K562 (cell line): ENCODE results near the gene GJE1. TPM values are rescaled to one million over a fixed set of nuclear protein-coding genes. Genes with fewer than 3 reads are reported as not detected.

Experiments
- CC2D1A ChIP-seq: fragments of 450-650 bp; IDR thresholded peaks from 2 replicates; pipeline ENCODE4 v1.6.1; 2017; ENCODE audit warnings: mild to moderate bottlenecking
- FOXP1 ChIP-seq: sonication (generic); formaldehyde crosslinking; IDR thresholded peaks from 2 replicates; pipeline ENCODE4 v1.8.0; 2022; ENCODE audit warnings: mild to moderate bottlenecking, missing genetic modification reagents
- HDAC1 ChIP-seq, 2 experiments: fragments of 450-650 bp; IDR thresholded peaks; 2 replicates each; pipeline ENCODE4 v1.6.1; 2016 to 2017; ENCODE audit warnings: inconsistent platforms in 1 of 2, mild to moderate bottlenecking in 1 of 2, moderate library complexity in 1 of 2
- HDAC6 ChIP-seq: IDR thresholded peaks from 2 replicates; pipeline ENCODE4 v1.6.1; 2012; ENCODE audit warnings: low read depth, mild to moderate bottlenecking, control low read depth, inconsistent platforms, low read length, moderate library complexity
- HSF4 ChIP-seq: fragments of 250-450 bp; sonication (Bioruptor Pico); IDR thresholded peaks from 2 replicates; pipeline ENCODE4 v2.1.2; 2022; ENCODE audit warnings: mild to moderate bottlenecking, moderate library complexity, borderline replicate concordance
- MYC ChIP-seq, 2 experiments: fragments of 250-450 bp in 1 of 2; sonication (Bioruptor Pico) in 1 of 2; IDR thresholded peaks; 2 replicates each; pipeline versions ENCODE4 v1.5.1 to v1.6.1; 2012 to 2021; ENCODE audit warnings: low read depth in 2 of 2, borderline replicate concordance in 1 of 2, improper control_type of control experiment in 1 of 2, low read length in 1 of 2, mild to moderate bottlenecking in 1 of 2, moderate library complexity in 1 of 2
- NEUROD1 ChIP-seq: fragments of 150-350 bp; IDR thresholded peaks from 2 replicates; pipeline ENCODE4 v1.6.1; 2014; ENCODE audit warnings: borderline replicate concordance, low read length, low read depth; ENCODE audit not compliant: partially characterized antibody
- TRIM28 ChIP-seq: fragments of 450-650 bp; IDR thresholded peaks from 2 replicates; pipeline ENCODE4 v1.6.1; 2017
- ZNF785 ChIP-seq: fragments of 250-450 bp; sonication (Bioruptor Pico); IDR thresholded peaks from 2 replicates; pipeline ENCODE4 v1.4.0; 2020; ENCODE audit warnings: mild to moderate bottlenecking
- polyA plus RNA-seq, 8 experiments: library from polyadenylated mRNA; depleted of rRNA in 4 of 8; stranded (reverse) in 5 of 8; unstranded in 3 of 8; fragments of >200 nt; fragmentation: Nextera tagmentation in 2 of 8; fragmentation: Illumina TruSeq in 1 of 8; extraction: Ambion mirVana in 2 of 8; extraction: Trizol in 1 of 8; gene quantifications; 2 replicates each; pipeline versions ENCODE4 v1.2.1 to v1.2.3, GENCODE V29; 2011 to 2014; ENCODE audit warnings: inconsistent platforms in 1 of 8, missing spikeins in 1 of 8
- total RNA-seq, 7 experiments: library from RNA; depleted of rRNA in 6 of 7; stranded (reverse); fragments of >200 nt in 6 of 7; fragmentation: Illumina TruSeq in 2 of 7; extraction: Trizol in 2 of 7; gene quantifications; 2 replicates each; pipeline versions ENCODE4 v1.2.1 to v1.2.3, GENCODE V29; 2011 to 2021; ENCODE audit warnings: low replicate concordance in 1 of 7
- TF ChIP-seq, protein P1 (sequence below): sonication (generic); formaldehyde crosslinking; IDR thresholded peaks from 2 replicates; pipeline ENCODE4 v1.4.0; 2020; ENCODE audit warnings: mild to moderate bottlenecking, missing genetic modification reagents
- TF ChIP-seq, protein P2 (sequence below): sonication (generic); formaldehyde crosslinking; IDR thresholded peaks from 2 replicates; pipeline ENCODE4 v1.8.0; 2022; ENCODE audit warnings: missing genetic modification reagents, mild to moderate bottlenecking, moderate library complexity, borderline replicate concordance
- TF ChIP-seq, protein P3 (sequence below): fragments of 250-450 bp; sonication (Bioruptor Pico); IDR thresholded peaks from 2 replicates; pipeline ENCODE4 v1.9.0; 2021; ENCODE audit warnings: mild to moderate bottlenecking, inconsistent platforms
- TF ChIP-seq, protein P4 (sequence below), 2 experiments: fragments of 200-800 bp in 1 of 2; sonication (Bioruptor generic) in 1 of 2; sonication (generic) in 1 of 2; formaldehyde crosslinking in 1 of 2; IDR thresholded peaks in 1 of 2; conservative IDR thresholded peaks in 1 of 2; 2 replicates each; pipeline versions ENCODE4 v1.5.0 to v1.6.1; 2016 to 2020; ENCODE audit warnings: missing compliant biosample characterization in 1 of 2, missing genetic modification characterization in 1 of 2, missing genetic modification reagents in 1 of 2

The GJE1 gene
- total and polyA plus RNA-seq, 9 of the 15 experiments (the other 6 are each of a cell fraction or from before 2014, with no cell fraction given): not detected

DNA sequence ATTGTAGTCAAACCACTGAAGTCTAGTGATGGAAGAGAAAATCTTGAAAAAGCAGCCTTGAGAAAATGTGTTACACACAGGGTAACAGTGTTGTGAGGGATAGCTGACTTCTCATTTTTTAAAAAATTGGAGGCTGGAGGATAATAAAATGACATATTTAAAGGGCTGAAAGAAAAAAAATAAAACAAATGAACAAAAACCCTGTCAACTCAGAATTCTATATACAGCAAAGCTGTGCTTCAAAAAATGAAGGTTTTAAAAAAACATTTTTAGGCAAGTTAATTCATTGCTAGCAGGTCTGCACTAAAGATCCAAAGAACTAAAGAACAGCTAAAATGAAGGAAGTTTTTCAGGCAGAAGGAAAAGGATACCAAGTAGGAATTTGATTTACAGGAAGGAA is 45.4 kb downstream of the GJE1 start (continued):
- TF ChIP-seq, protein P1, sequence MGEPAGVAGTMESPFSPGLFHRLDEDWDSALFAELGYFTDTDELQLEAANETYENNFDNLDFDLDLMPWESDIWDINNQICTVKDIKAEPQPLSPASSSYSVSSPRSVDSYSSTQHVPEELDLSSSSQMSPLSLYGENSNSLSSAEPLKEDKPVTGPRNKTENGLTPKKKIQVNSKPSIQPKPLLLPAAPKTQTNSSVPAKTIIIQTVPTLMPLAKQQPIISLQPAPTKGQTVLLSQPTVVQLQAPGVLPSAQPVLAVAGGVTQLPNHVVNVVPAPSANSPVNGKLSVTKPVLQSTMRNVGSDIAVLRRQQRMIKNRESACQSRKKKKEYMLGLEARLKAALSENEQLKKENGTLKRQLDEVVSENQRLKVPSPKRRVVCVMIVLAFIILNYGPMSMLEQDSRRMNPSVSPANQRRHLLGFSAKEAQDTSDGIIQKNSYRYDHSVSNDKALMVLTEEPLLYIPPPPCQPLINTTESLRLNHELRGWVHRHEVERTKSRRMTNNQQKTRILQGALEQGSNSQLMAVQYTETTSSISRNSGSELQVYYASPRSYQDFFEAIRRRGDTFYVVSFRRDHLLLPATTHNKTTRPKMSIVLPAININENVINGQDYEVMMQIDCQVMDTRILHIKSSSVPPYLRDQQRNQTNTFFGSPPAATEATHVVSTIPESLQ: no peak
- TF ChIP-seq, protein P2, sequence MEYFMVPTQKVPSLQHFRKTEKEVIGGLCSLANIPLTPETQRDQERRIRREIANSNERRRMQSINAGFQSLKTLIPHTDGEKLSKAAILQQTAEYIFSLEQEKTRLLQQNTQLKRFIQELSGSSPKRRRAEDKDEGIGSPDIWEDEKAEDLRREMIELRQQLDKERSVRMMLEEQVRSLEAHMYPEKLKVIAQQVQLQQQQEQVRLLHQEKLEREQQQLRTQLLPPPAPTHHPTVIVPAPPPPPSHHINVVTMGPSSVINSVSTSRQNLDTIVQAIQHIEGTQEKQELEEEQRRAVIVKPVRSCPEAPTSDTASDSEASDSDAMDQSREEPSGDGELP (CRISPR knock-in tag): no peak
- TF ChIP-seq HDAC6: no peak
- no peak for TF ChIP-seq FOXP1 (CRISPR knock-in tag)
- no peak for TF ChIP-seq HDAC1 (IDR thresholded peaks at IDR 0.05)
- TF ChIP-seq ZNF785 (CRISPR knock-in tag): no peak
- no peak for TF ChIP-seq HSF4 (CRISPR knock-in tag)
- TF ChIP-seq CC2D1A: no peak
- no peak for TF ChIP-seq TRIM28
- TF ChIP-seq, protein P3, sequence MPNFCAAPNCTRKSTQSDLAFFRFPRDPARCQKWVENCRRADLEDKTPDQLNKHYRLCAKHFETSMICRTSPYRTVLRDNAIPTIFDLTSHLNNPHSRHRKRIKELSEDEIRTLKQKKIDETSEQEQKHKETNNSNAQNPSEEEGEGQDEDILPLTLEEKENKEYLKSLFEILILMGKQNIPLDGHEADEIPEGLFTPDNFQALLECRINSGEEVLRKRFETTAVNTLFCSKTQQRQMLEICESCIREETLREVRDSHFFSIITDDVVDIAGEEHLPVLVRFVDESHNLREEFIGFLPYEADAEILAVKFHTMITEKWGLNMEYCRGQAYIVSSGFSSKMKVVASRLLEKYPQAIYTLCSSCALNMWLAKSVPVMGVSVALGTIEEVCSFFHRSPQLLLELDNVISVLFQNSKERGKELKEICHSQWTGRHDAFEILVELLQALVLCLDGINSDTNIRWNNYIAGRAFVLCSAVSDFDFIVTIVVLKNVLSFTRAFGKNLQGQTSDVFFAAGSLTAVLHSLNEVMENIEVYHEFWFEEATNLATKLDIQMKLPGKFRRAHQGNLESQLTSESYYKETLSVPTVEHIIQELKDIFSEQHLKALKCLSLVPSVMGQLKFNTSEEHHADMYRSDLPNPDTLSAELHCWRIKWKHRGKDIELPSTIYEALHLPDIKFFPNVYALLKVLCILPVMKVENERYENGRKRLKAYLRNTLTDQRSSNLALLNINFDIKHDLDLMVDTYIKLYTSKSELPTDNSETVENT (CRISPR knock-in tag): no peak
- TF ChIP-seq NEUROD1: no peak
- TF ChIP-seq MYC (IDR thresholded peaks at IDR 0.05; ENCODE audit: low read depth, low read length): no peak
- TF ChIP-seq MYC (CRISPR knock-in tag; IDR thresholded peaks at IDR 0.05; ENCODE audit: borderline replicate concordance, low read depth): no peak
- TF ChIP-seq, protein P4, sequence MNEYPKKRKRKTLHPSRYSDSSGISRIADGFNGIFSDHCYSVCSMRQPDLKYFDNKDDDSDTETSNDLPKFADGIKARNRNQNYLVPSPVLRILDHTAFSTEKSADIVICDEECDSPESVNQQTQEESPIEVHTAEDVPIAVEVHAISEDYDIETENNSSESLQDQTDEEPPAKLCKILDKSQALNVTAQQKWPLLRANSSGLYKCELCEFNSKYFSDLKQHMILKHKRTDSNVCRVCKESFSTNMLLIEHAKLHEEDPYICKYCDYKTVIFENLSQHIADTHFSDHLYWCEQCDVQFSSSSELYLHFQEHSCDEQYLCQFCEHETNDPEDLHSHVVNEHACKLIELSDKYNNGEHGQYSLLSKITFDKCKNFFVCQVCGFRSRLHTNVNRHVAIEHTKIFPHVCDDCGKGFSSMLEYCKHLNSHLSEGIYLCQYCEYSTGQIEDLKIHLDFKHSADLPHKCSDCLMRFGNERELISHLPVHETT (CRISPR knock-in tag; conservative IDR thresholded peaks at IDR 0.05 in 1 of 2, IDR thresholded peaks at IDR 0.05 in 1 of 2): no peak
